HCT116 (cell line): Measurements from ENCODE around the gene REEP3. TPM values are rescaled to one million over a fixed set of nuclear protein-coding genes. Genes with fewer than 3 reads are reported as not detected.
A peak's percentile ranks its signal among the peaks of the same experiment; 100 is the strongest.

Experiments used
- ATAC-seq: fragments of 200-7000 bp; cut with Tn5 transposase; 2 replicates; pipeline ENCODE4 v1.9.1; 2020; ENCODE audit warnings: mild to moderate bottlenecking, moderate library complexity
- BruUV-seq: library from RNA; stranded (reverse); fragments of 400-500 nt; replicated peaks from 2 replicates; lab custom pipeline; 2021; lab: Mats Ljungman, UMichigan
- CTCF ChIA-PET: fragments of 300-600 bp; sonication (Branson Sonifier 250); formaldehyde crosslinking; loops from one replicate; lab custom pipeline; 2021; ENCODE audit warnings: antibody characterized with exemption; lab: Charles Lee
- POLR2A ChIA-PET: fragments of 300-600, 350-600 bp; sonication (Branson Sonifier 250); formaldehyde crosslinking; loops from one replicate; lab custom pipeline; 2021; ENCODE audit warnings: antibody characterized with exemption; lab: Charles Lee
- RAD21 ChIA-PET, 2 experiments: fragments of 300-600 bp; sonication (Branson Sonifier 250); formaldehyde crosslinking; loops; one replicate each; lab custom pipeline; 2023; ENCODE audit warnings: low total read pairs in 2 of 2; ENCODE audit not compliant: uncharacterized antibody in 2 of 2, unreplicated experiment in 2 of 2, low non-redundant PET in 1 of 2; lab: Charles Lee
- DNase-seq: peaks from one replicate; pipeline ENCODE4 v3.0.0-alpha.2; 2010; ENCODE audit warnings: low read depth, low spot score
- H2AFZ ChIP-seq: fragments of 200-600 bp; shearing (Covaris generic), sonication (generic); 2 replicates; pipeline ENCODE4 v1.6.1; 2017; ENCODE audit warnings: low read depth, mixed run types, mixed read lengths, antibody characterized with exemption, low read length; ENCODE audit not compliant: poor library complexity, severe bottlenecking
- H3K27ac ChIP-seq: 2 replicates; pipeline ENCODE4 v1.5.1; 2012; ENCODE audit warnings: low read depth, low read length
- H3K27me3 ChIP-seq: fragments of 200-600 bp; sonication (generic); 2 replicates; pipeline ENCODE4 v1.6.1; 2016; ENCODE audit warnings: mixed run types, low read length, mixed read lengths; ENCODE audit not compliant: insufficient read depth
- H3K36me3 ChIP-seq, 2 experiments: fragments of 200-500 bp in 1 of 2; fragments of 200-600 bp in 1 of 2; sonication (Bioruptor generic) in 1 of 2; sonication (generic) in 1 of 2; 2 replicates each; pipeline versions ENCODE4 v1.5.1 to v1.6.1; 2014 to 2016; ENCODE audit warnings: low read length in 2 of 2, inconsistent platforms in 1 of 2, mixed read lengths in 1 of 2, mixed run types in 1 of 2; ENCODE audit not compliant: insufficient read depth in 2 of 2, control insufficient read depth in 1 of 2
- H3K4me1 ChIP-seq, 2 experiments: fragments of 200-600 bp in 1 of 2; sonication (generic) in 1 of 2; 2 replicates each; pipeline versions ENCODE4 v1.5.1 to v1.6.1; 2012 to 2017; ENCODE audit warnings: low read length in 2 of 2, inconsistent platforms in 1 of 2, mild to moderate bottlenecking in 1 of 2, mixed read lengths in 1 of 2, mixed run types in 1 of 2, moderate library complexity in 1 of 2; ENCODE audit not compliant: insufficient read depth in 2 of 2, control insufficient read depth in 1 of 2
- H3K4me2 ChIP-seq: fragments of 200-600 bp; sonication (generic); 2 replicates; pipeline ENCODE4 v1.6.1; 2017; ENCODE audit warnings: mixed run types, low read length, mixed read lengths
- H3K4me3 ChIP-seq, 2 experiments: fragments of 200-600 bp in 1 of 2; sonication (generic) in 1 of 2; replicated peaks in 1 of 2; 2 replicates each; pipeline ENCODE4 v1.5.1; 2011 to 2016; ENCODE audit warnings: low read length in 2 of 2, control low read depth in 1 of 2, low read depth in 1 of 2, mild to moderate bottlenecking in 1 of 2, mixed read lengths in 1 of 2, mixed run types in 1 of 2
- H3K79me2 ChIP-seq: fragments of 200-600 bp; sonication (generic); 2 replicates; pipeline ENCODE4 v1.6.1; 2017; ENCODE audit warnings: mild to moderate bottlenecking, mixed run types, low read length, moderate library complexity, mixed read lengths; ENCODE audit not compliant: insufficient read depth
- H3K9ac ChIP-seq: fragments of 200-600 bp; sonication (generic); 2 replicates; pipeline ENCODE4 v1.6.1; 2016; ENCODE audit warnings: low read length, mixed read lengths
- H3K9me2 ChIP-seq: fragments of 200-600 bp; sonication (generic), shearing (Covaris generic); 2 replicates; pipeline ENCODE4 v1.6.1; 2017; ENCODE audit warnings: mixed run types, mild to moderate bottlenecking, moderate library complexity; ENCODE audit not compliant: insufficient read depth
- H3K9me3 ChIP-seq, 2 experiments: fragments of 200-500 bp in 1 of 2; fragments of 200-600 bp in 1 of 2; sonication (Bioruptor generic) in 1 of 2; sonication (generic) in 1 of 2; 2 replicates each; pipeline ENCODE4 v1.6.1; 2014 to 2017; ENCODE audit warnings: low read length in 2 of 2, mixed read lengths in 2 of 2, inconsistent platforms in 1 of 2, low read depth in 1 of 2, mild to moderate bottlenecking in 1 of 2, mixed run types in 1 of 2, moderate library complexity in 1 of 2; ENCODE audit not compliant: control insufficient read depth in 1 of 2, insufficient read depth in 1 of 2
- H4K20me1 ChIP-seq: fragments of 200-600 bp; sonication (generic), shearing (Covaris generic); 2 replicates; pipeline ENCODE4 v1.6.1; 2017; ENCODE audit warnings: mixed run types, mild to moderate bottlenecking, moderate library complexity; ENCODE audit not compliant: insufficient read depth
- CBX3 ChIP-seq: IDR thresholded peaks from 2 replicates; pipeline ENCODE4 v1.6.1; 2012; ENCODE audit warnings: low read depth
- CEBPB ChIP-seq: IDR thresholded peaks from 2 replicates; pipeline ENCODE4 v1.6.1; 2012; ENCODE audit warnings: low read depth
- EGR1 ChIP-seq: IDR thresholded peaks from 2 replicates; pipeline ENCODE4 v1.6.1; 2012; ENCODE audit warnings: low read depth
- ELF1 ChIP-seq: IDR thresholded peaks from 2 replicates; pipeline ENCODE4 v1.6.1; 2012; ENCODE audit warnings: low read depth, borderline replicate concordance
- EZH2 ChIP-seq: fragments of 200-600 bp; sonication (generic); IDR thresholded peaks from 2 replicates; pipeline ENCODE4 v1.6.1; 2017; ENCODE audit warnings: antibody characterized with exemption, mixed run types
- EZH2phosphoT487 ChIP-seq: fragments of 200-600 bp; IDR thresholded peaks from 2 replicates; pipeline ENCODE4 v1.6.1; 2018; ENCODE audit warnings: antibody characterized with exemption, borderline replicate concordance
- FOSL1 ChIP-seq: IDR thresholded peaks from 2 replicates; pipeline ENCODE4 v1.6.1; 2012; ENCODE audit warnings: low read depth
- JUND ChIP-seq: IDR thresholded peaks from 2 replicates; pipeline ENCODE4 v1.6.1; 2012
- POLR2A ChIP-seq: IDR thresholded peaks from 2 replicates; pipeline ENCODE4 v1.7.0; 2011; ENCODE audit warnings: borderline replicate concordance; ENCODE audit not compliant: insufficient read depth, insufficient read length; ENCODE audit errors: extremely low read depth
- POLR2AphosphoS5 ChIP-seq: IDR thresholded peaks from 2 replicates; pipeline ENCODE4 v1.6.1; 2011; ENCODE audit warnings: mild to moderate bottlenecking, low read depth, low read length, moderate library complexity
- RAD21 ChIP-seq: IDR thresholded peaks from 2 replicates; pipeline ENCODE4 v1.6.1; 2012; ENCODE audit warnings: low read depth, mild to moderate bottlenecking
- SIN3A ChIP-seq: IDR thresholded peaks from 2 replicates; pipeline ENCODE4 v1.6.1; 2012; ENCODE audit warnings: low read depth
- SP1 ChIP-seq: IDR thresholded peaks from 2 replicates; pipeline ENCODE4 v1.6.1; 2012; ENCODE audit warnings: low read depth
- SRF ChIP-seq: IDR thresholded peaks from 2 replicates; pipeline ENCODE4 v1.6.1; 2012; ENCODE audit warnings: low read depth
- TCF7L2 ChIP-seq: IDR thresholded peaks from 2 replicates; pipeline ENCODE4 v1.7.0; 2011; ENCODE audit warnings: borderline replicate concordance, inconsistent platforms; ENCODE audit not compliant: insufficient read depth, insufficient read length; ENCODE audit errors: extremely low read depth
- YY1 ChIP-seq: IDR thresholded peaks from 2 replicates; pipeline ENCODE4 v1.6.1; 2011; ENCODE audit warnings: low read length, low read depth, moderate library complexity, mild to moderate bottlenecking; ENCODE audit not compliant: insufficient replicate concordance; ENCODE audit errors: extremely low read depth
- ZFX ChIP-seq: fragments of 450-650 bp; IDR thresholded peaks from 2 replicates; pipeline ENCODE4 v1.6.1; 2017
- ZNF274 ChIP-seq: fragments of 200-500 bp; sonication (Bioruptor generic); IDR thresholded peaks from 2 replicates; pipeline ENCODE4 v1.6.1; 2014; ENCODE audit warnings: mild to moderate bottlenecking, low read depth, low read length, inconsistent platforms
- intact Hi-C: fragments of 100-400 bp; cut with micrococcal nuclease; formaldehyde crosslinking; loops from 2 replicates; pipeline ENCODE4 v1.10.0; 2022
- total RNA-seq: library from RNA; stranded (reverse); gene quantifications from one replicate; pipeline ENCODE4 v1.2.1, GENCODE V29; 2021; ENCODE audit not compliant: unreplicated experiment
- TF ChIP-seq, protein P1 (sequence below), 3 experiments: fragments of 200-600 bp in 1 of 3; sonication (generic) in 1 of 3; IDR thresholded peaks in 2 of 3; conservative IDR thresholded peaks in 1 of 3; 2 replicates each; pipeline ENCODE4 v1.5.1; 2012 to 2017; ENCODE audit warnings: low read depth in 2 of 3, low read length in 2 of 3, antibody characterized with exemption in 1 of 3, borderline replicate concordance in 1 of 3, control low read depth in 1 of 3, mild to moderate bottlenecking in 1 of 3, mixed read lengths in 1 of 3, mixed run types in 1 of 3, moderate library complexity in 1 of 3; ENCODE audit not compliant: insufficient read depth in 1 of 3
- TF ChIP-seq, protein P2 (sequence below): IDR thresholded peaks from 2 replicates; pipeline ENCODE4 v1.6.1; 2012
- TF ChIP-seq, protein P3 (sequence below): IDR thresholded peaks from 2 replicates; pipeline ENCODE4 v1.6.1; 2011; ENCODE audit warnings: mild to moderate bottlenecking, low read length, moderate library complexity; ENCODE audit not compliant: insufficient replicate concordance; ENCODE audit errors: extremely low read depth
- TF ChIP-seq, protein P4 (sequence below): IDR thresholded peaks from 2 replicates; pipeline ENCODE4 v1.6.1; 2012

REEP3 gene
- total RNA-seq, 1 experiment from 2014 or later: 41.3 TPM

DNA sequence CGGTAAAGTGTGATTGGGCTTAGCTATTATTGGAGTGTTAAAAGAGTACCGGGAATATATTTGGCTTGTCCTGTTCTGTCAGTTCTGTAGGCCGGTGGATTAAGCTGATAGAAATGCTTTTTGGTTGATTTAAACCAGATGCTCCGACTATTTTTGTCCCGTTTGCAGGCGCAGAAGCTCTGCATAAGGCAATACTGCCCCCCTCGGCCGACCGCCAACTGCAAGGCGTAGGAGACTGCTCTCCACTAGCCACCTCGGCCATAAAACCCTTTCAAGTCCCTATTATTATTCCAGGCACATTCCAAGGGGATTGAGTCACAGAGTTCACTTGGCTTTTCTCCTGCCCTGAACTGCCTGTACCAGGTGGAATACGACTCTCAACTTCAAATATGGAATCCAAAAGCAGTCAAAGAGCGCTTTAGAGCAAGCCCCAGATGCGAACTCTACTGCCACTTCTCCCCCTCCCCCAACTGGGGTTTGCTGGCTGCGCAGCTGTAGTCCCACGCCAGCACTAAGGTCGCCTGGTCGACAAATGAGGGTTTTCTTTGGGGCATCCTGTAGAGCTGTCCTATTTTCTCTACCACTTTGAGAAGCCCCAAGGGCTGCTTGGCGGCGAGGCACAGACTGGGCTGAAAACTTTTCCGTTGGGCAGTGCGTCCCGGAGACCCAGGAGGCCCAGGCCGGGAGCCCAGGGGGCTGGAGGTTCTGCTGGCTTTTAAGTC is 108.3 kb downstream of the REEP3 start:
- ChIA-PET POLR2A (interaction anchor here (0.9 to 2.3 kb wide), 7 partner anchors 74 to 455 kb away, joined by 3 to 9 read pairs (median 5); no protein-coding TSS in a partner anchor), CTCF (interaction anchor here (0.6 to 5.0 kb wide), 13 partner anchors 8 to 463 kb away, joined by 3 to 51 read pairs (median 3); no protein-coding TSS in a partner anchor), RAD21 (interaction anchor here in 1 of 2 experiments (0.7 to 1.9 kb wide), 4 partner anchors 83 to 462 kb away, joined by 3 to 10 read pairs (median 6); no protein-coding TSS in a partner anchor)
- H3K9me3 ChIP-seq: no peaks in the 10 kb centered on the region
- peak overlapping the region; percentile 46 to 59 for H3K4me3 ChIP-seq
- peak overlapping the region; percentile 80 for H3K4me2 ChIP-seq
- no peaks in the 10 kb centered on the region for H3K9me2 ChIP-seq
- ATAC-seq (peak; percentile 74), DNase-seq (peak; percentile 97)
- intact Hi-C loops: loop anchor here (1.0 to 10.0 kb wide), 7 partner anchors 83 to 1035 kb away; partner anchors contain the start of gene JMJD1C
- no peaks in the 10 kb centered on the region for H3K27me3 ChIP-seq
- peaks cover 38 to 48% of the 10 kb centered on the region in 2 experiments for H3K4me1 ChIP-seq
- H4K20me1 ChIP-seq: no peaks in the 10 kb centered on the region
- H3K27ac ChIP-seq: peak overlapping the region; percentile 94
- H3K36me3 ChIP-seq: no peaks in the 10 kb centered on the region
- TSS peak; percentile 93 for BruUV-seq
- H3K9ac ChIP-seq: peak overlapping the region; percentile 73
- H2AFZ ChIP-seq: peak overlapping the region; percentile 89
- no peaks in the 10 kb centered on the region for H3K79me2 ChIP-seq
- TF ChIP-seq TCF7L2 (peak; percentile 96), POLR2A (no peak), JUND (peak; percentile 94), EGR1 (no peak), POLR2AphosphoS5 (peak; percentile 67; the same call in 1 of the 2 replicates), EZH2phosphoT487 (no peak), ZNF274 (no peak), EZH2 (no peak), CEBPB (peak; percentile 73), ELF1 (no peak), SIN3A (peak; percentile 79), FOSL1 (peak; percentile 91), RAD21 (peak; percentile 95), SRF (no peak), ZFX (no peak), CBX3 (peak; percentile 83), YY1 (peak; percentile 81), SP1 (peak; percentile 87)
- TF ChIP-seq, protein P1, sequence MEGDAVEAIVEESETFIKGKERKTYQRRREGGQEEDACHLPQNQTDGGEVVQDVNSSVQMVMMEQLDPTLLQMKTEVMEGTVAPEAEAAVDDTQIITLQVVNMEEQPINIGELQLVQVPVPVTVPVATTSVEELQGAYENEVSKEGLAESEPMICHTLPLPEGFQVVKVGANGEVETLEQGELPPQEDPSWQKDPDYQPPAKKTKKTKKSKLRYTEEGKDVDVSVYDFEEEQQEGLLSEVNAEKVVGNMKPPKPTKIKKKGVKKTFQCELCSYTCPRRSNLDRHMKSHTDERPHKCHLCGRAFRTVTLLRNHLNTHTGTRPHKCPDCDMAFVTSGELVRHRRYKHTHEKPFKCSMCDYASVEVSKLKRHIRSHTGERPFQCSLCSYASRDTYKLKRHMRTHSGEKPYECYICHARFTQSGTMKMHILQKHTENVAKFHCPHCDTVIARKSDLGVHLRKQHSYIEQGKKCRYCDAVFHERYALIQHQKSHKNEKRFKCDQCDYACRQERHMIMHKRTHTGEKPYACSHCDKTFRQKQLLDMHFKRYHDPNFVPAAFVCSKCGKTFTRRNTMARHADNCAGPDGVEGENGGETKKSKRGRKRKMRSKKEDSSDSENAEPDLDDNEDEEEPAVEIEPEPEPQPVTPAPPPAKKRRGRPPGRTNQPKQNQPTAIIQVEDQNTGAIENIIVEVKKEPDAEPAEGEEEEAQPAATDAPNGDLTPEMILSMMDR (IDR thresholded peaks at IDR 0.05 in 2 of 3, conservative IDR thresholded peaks at IDR 0.05 in 1 of 3; ENCODE audit: borderline replicate concordance in 1 of 3, insufficient read depth in 1 of 3, low read depth in 2 of 3, low read length in 2 of 3): peak; percentile 72 to 90 (median 87)
- TF ChIP-seq, protein P2, sequence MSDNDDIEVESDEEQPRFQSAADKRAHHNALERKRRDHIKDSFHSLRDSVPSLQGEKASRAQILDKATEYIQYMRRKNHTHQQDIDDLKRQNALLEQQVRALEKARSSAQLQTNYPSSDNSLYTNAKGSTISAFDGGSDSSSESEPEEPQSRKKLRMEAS: 0 out of 2 replicates have a peak, but pooled peaks have one; percentile 21
- TF ChIP-seq, protein P3, sequence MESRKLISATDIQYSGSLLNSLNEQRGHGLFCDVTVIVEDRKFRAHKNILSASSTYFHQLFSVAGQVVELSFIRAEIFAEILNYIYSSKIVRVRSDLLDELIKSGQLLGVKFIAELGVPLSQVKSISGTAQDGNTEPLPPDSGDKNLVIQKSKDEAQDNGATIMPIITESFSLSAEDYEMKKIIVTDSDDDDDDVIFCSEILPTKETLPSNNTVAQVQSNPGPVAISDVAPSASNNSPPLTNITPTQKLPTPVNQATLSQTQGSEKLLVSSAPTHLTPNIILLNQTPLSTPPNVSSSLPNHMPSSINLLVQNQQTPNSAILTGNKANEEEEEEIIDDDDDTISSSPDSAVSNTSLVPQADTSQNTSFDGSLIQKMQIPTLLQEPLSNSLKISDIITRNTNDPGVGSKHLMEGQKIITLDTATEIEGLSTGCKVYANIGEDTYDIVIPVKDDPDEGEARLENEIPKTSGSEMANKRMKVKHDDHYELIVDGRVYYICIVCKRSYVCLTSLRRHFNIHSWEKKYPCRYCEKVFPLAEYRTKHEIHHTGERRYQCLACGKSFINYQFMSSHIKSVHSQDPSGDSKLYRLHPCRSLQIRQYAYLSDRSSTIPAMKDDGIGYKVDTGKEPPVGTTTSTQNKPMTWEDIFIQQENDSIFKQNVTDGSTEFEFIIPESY: peak; percentile 35
- TF ChIP-seq, protein P4, sequence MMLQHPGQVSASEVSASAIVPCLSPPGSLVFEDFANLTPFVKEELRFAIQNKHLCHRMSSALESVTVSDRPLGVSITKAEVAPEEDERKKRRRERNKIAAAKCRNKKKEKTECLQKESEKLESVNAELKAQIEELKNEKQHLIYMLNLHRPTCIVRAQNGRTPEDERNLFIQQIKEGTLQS: no peak
